Activated CD4-positive, alpha-beta T cell treated with anti-CD3 and anti-CD28 coated beads for 4 hours (primary cell): ENCODE measurements around the gene ABHD8.
A peak's percentile ranks its signal among the peaks of the same experiment; 100 is the strongest.

Source experiments
- DNase-seq, 2 donors: peaks; one replicate each; pipeline ENCODE4 v3.0.0-alpha.2; 2020

ABHD8 gene

GRCh38 chr19:17332677-17333581 is 29.7 kb upstream of the ABHD8 start:
- no peak for DNase-seq

- no peak for DNase-seq
Measured at GRCh38 chr19:17332360-17332676, 29.1 kb upstream of the ABHD8 start.

GRCh38 chr19:17331045-17331558 is 27.9 kb upstream of the ABHD8 start:
- no peak for DNase-seq

DNA sequence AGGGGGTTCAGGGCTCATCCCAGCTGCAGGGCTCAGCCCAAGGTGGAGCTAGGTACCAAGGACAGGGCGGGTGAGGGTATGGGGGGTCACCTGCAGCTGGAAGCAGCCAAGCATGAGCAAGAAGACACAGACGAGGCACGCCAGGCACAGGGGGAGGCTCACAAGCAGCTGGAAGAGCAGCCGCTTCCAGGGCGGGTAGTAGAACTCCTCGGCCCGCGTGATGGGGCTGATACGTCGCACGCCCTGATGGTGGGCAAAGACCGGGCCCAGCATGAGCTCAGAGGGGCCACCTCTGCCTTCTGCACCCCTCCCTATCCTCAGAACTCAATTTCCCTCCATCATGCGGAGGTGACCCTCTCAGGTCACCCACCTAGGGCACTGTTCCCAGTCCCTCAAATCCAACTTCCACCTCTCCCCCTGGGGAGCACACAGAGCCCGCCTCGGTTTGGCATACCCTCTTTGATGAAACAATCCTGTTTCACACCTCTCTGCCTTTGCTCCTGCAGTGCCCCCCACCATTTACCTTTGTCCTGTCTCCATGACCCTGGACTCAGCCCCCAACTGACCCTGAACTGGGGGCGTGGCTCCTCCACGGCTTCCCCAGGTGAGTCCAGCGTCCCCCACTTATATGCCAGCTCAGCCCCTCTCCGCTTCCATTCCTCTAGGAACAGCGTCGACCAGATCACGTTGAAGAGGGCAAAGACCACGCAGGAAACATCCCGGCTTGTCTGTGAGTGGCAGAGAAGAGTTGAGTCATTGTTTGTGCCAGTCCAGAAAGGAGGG is 27.2 kb upstream of the ABHD8 start:
- no peak for DNase-seq

DNA sequence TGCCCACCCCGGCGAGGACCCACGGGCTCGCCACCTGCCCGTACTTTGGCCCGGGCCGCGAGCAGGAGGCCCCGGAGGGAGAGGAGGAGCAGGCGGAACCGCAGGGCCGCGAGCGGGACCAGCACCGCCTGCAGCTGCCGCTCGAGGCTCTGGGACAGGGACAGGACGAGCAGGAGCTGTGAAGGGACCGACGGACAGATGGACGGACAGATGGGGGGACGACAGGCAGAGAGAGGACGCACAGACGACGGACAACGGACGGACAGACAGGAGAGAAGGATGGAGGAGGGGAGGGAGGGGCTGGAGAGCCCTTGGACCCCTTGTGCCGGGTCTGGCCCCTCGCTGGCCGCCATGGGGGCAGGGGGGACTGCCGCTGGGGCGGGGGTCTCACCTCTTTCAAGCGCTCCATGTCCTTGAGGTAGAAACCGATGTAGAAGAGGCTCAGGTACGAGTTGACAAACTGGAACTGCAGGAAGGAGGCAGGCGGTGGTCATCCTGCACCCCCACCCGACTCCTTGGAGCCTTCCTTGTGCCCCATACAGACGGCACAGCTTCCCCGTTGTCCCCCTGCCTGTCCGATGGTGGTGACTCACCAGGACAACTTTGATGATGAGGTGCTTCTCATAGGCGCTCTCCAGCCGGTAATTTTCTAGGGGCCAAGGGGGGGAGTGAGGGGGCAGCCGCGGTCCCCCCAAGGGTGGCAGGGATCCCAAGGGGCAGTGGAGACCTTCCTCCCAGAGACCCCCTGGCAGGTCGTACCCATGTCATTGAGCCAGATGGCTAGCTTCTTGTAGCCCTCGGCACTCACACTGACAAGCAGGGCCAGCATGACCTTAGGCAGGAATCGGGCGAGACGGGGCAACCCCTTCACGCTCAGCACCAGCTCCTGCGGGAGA is 26.4 kb upstream of the ABHD8 start:
- no peak for DNase-seq

- DNase-seq, result peak; percentile 63 to 67
Measured at GRCh38 chr19:17328517-17329365, 25.5 kb upstream of the ABHD8 start.

DNA sequence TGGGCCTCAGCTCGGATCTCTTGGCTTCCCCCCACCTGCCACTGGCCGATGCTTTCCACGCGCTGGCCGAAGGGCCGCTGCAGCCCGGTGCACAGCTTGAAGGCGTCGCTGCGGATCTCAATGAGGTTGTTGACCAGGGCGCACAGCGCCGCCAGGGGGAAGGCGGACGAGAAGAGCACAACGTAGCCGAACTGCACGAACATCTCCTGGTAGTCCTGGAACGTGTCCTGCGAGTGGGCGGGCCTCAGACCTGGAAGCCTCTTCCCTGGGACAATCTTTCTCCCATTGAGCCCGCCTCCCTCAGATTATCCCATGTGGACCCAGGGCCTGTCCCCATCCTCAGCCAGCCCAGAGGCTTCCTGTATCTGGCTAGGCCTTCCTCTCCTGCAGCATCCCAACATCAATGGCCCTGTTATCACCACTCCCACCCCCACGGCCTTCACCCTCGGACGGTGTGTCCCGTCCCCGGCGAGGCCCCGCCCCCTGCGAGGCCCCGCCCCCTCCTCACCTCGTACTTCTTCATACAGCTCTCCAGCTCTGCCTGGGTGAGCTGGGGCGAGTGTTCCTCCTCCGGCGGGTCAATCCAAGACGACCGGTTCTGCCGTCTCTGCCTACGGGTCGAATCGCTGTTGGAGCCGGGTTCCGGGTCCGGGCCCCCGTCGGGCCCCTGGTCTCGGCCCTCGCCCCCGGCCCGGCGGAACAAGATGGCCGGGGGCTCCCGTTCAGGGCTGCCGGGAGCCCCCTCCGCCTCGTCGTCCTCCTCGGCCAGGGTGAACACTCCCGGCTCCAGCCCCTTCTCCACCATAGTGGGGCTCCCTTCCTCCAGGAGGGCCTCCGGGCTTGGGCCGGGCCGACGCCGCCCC is 24.7 kb upstream of the ABHD8 start:
- peak; percentile 51 to 56 for DNase-seq

GRCh38 chr19:17327068-17327653 is 23.9 kb upstream of the ABHD8 start:
- DNase-seq, result no peak

GRCh38 chr19:17326595-17326966 is 23.4 kb upstream of the ABHD8 start:
- no peak for DNase-seq

DNA sequence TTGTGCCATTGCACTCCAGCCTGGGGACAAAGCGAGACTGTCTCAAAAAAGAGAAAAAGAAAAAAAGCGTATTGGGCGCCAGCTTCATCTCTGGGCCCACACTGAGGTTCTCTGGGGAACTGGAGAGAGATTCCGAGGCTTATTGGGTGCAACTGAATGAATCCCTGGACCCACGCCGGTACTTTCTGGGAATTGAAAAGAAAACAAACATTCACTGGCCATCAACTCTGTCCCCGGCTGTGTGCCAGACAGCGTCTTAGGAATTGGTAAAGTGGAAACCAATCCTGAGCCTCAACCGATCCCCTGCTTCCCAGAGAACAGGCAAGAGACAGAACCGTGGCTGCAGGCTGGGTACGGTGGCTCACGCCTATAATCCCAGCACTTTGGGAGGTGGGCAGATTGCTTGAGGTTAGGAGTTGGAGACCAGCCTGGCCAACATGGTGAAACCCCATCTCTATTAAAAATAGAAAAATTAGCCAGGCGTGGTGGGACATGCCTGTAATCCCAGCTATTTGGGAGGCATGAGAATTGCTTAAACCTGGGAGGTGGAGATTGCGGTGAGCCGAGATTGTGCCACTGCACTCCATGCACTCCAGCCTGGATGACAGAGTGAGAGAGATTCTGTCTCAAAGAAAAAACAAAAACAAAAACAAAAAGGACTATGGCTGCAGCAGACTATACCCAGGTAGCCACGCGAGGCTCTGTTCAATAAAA is 22.8 kb upstream of the ABHD8 start:
- DNase-seq, result no peak

GRCh38 chr19:17325133-17325532 is 21.9 kb upstream of the ABHD8 start:
- no peak for DNase-seq

GRCh38 chr19:17324357-17325114 is 21.3 kb upstream of the ABHD8 start:
- no peak for DNase-seq

- no peak for DNase-seq
Measured at GRCh38 chr19:17323964-17324332, 20.7 kb upstream of the ABHD8 start.

GRCh38 chr19:17323300-17323963 is 20.2 kb upstream of the ABHD8 start:
- DNase-seq, result no peak

DNA sequence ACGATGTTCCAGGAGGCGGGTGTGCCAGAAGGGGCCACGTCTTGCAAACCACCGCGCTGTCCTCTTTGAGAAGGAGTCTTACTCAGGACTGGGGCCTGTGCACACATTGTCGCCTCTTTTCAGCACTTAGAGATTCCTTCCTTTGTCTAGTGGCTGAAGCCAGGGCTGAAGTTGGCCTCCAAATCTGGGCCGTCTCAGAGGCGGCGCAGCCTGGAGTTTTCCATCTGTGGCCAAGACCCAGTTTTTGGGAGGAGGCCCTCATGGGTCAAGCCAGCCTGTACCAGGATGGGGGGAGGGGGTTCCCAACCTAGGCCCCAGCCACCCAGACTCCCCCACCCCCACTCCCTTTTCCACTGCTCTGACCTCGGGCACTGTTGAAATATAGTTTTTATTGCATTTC is 19.6 kb upstream of the ABHD8 start:
- DNase-seq, result no peak

GRCh38 chr19:17321655-17322489 is 18.6 kb upstream of the ABHD8 start:
- DNase-seq, result no peak

GRCh38 chr19:17320435-17320834 is 17.2 kb upstream of the ABHD8 start:
- no peak for DNase-seq
